NCI-H2196 (cell line): ENCODE measurements around the gene TEX48.

Experiments
- DNase-seq: peaks from one replicate; lab custom pipeline; 2025; ENCODE audit not compliant: unreplicated experiment; lab: John Stamatoyannopoulos, UW

TEX48 gene

DNA sequence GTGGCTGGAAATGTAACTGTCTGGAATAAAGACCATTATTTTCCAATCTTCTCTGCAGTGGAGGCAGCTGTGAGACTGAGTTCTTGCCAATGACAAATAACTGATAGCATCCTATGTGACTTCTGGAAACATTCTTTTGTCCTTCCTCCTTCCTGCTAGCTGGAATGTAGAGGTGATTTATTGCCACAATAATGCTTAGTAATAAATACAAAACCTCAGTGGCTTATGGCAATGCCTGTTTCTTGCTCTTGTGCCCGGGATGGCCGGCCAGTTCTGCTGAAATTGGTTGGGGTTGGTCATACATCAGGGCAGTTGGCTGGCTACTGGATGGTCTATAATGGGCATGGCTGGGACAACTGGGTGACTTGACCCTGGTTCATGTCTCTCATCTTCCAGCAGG lies 12.2 kb upstream of the TEX48 start:
- DNase-seq = no peak

DNA sequence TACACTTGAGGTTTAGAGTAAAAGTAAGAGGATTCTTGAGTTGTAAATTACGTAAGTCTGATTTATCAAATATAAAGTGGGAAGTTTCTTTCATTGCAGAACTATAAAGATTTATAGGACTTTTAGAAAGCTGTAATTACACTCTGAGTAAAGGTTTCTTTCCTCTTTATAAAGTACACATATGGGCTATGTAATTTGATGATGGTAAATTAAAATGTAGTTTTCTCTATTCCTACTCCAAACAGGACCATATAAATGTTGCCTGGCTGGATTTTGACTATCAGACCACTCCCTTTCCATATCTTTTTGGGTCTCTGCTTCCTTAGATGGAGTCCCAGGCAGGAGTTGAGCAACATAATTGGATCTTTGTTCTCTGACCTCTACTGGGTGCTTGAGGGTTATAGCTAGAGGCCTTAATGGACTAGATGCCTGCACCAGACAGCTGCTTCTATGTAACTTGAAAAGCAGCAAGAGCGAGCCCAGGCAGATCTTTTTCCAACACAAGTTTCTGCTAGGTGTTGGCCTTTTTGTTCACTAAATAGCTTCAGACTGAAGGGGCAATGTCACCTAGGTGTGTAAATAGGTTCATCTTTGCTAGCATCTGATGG lies 11.4 kb upstream of the TEX48 start:
- no peak for DNase-seq

DNA sequence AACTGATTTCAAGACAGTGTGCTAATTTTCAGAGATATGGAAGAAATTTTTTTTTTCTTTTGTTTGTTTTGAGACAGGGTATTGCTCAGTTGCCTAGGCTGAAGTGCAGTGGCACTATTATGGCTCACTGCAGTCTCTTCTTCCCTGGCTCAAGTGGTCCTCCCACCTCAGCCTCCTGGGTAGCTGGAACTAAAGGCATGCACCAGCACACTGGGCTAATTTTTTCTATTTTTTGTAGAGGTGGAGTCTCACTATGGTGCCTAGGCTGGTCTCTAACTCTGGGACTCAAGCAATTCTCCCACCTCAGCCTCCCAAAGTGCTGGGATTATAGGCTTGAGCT lies 9.9 kb upstream of the TEX48 start:
- DNase-seq = no peak

DNA sequence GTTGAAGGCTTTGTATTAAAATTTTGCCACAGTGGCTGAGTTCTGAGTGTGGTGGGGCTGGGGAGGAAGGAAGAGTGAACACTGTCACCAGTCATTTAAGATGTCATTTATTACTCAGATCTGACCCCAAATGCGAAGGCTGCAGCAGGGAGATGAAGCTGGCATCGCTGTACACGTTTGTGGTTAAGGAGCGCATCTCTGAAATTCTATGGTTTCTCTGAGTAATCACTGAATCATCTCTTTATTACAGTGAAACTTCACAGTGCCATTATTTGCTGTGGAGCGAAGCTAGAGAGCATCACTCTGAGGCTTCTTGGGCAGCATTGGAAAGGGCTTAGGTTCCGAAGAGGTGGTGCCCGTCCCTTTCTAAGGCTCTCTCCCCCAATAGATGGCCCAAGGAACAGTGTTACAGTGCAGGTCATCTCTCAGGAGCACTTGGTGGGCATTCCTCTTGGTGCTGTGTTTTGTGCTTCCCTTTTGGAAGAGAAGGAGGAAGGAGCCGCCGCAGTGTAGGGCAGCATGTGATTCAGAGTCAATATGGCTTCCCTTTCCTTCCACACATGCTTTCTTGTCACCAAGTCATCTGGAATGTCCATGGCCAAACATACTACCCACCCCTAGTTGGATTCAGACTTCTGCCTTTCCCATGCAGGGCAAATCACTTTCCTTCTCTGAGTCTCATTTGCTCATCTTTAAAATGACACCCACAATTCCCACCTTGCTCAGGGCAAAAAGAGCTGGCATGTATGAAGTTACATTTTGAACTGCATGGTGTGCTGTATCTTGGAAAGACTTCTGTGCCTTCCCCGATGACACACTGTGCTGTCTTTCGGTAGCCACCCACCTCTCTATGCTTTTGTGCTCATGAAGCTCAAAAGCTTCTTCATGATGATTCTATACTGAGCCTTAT lies 9.3 kb upstream of the TEX48 start:
- no peak for DNase-seq

DNA sequence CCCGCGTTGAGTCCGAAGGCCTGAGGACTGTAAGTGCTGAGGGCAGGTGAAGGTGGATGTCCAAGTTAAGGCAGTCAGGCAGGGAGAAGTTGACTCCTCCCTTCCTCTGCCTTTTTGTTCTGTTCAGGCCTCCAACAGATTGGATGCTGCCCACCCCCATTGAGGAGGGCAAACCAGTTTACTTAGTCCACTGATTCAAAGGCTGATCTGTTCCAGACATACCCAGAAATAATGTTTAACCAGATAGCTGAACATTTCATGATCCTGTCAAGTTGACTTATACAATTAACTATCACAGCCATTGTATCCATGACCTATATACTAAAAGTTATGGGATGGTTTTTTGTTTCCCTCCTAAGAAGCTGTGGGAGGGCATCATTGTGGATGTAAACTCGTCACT lies 8.3 kb upstream of the TEX48 start:
- no peak for DNase-seq

DNA sequence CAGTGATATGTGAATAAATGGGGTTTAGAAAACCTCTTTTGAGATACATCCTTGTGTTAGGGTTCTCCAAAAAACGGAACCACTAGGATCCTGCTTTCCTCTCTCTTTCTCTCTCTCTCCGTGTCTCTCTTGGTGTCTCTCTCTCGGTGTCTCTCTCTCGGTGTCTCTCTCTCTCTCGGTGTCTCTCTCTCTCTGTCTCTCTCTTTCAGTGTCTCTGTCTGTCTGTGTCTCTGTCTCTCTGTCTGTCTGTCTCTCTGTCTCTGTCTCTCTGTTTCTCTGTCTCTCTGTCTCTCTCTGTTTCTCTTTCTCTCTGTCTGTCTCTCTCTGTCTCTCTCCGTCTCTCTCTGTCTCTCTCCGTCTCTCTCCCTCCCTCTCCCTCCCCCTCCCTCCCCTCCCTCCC lies 7.8 kb upstream of the TEX48 start:
- no peak for DNase-seq

DNA sequence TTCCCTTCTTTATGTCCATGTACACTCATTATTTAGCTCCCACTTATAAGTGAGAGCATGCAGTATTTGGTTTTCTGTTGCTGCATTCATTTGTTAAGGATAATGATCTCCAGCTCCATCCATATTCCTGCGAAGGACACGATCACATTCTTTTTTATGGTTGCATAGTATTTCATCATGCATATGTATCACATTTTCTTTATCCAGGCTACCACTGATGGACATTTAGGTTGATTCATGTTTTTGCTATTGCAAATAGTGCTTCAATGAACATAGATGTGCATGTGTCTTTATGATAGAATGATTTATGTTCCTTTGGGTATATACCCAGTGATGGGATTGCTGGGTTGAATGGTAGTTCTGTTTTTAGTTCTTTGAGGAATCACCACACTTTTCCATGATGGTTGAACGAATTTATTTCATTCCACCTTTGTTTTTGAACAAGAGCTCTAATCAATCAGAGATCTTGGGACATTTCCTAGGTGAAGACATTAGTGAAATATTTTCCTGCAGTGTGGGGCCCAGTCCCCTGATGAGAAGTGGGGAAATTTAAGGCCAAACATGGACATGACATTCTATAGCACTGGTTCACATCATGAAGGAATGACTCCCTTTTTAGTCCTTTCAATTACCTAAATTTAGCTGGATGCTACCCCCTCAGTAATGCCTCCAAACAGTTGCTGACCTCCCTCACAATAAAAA lies 7.1 kb upstream of the TEX48 start:
- DNase-seq = no peak

DNA sequence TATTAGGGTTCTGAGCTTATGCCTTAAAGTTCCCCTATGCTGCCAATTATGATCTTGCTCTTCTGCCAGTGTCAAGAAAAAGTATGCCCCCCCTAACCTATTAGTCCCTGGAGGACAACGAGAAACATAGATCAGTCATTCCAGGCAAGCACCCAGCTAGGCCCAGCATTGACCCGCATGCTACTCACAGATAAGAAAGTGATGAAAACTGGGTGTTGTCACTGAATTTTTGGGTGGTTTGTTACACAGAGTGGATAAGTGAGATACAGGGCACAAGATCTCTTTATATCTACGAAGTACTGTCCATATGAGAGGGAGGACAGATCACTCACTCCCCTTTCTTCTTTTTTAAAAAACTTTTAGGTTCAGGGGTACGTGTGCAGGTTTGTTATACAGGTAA lies 6.4 kb upstream of the TEX48 start:
- DNase-seq = no peak

DNA sequence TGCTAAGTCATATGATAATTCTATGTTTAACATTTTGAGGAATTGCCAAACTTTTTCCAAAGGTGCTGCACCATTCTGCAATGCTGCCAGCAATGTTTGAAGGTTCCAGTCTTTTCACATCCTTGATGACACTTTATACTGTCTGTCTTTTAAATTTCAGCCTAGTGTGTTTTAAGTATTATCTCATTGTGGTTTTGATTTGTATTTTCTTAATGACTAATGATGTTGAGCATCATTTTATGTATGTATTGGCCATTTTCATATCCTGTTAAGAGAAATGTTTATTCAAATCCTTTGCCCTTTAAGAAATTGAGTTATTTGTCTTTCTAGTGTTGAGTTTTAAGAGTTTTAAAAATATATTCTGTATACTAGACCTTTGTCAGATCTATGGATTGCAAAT lies 5.0 kb upstream of the TEX48 start:
- no peak for DNase-seq

DNA sequence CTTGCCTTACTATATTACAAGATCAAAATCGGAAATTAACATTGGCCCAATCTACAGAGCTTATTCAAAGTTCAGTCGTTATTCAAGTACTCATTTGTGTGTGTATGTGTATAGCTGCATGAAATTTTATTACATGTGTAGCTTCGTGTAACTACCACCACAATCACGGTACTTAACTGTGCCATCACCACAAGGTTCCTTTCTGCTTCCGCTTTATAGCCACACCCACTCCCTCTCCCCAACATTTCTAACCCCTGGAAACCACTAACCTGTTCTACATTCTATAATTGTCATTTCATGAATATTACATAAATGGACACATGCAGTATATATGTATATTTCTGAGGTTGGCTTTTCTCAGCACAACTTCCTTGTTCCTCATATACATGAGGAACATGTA lies 4.0 kb upstream of the TEX48 start:
- DNase-seq = no peak

DNA sequence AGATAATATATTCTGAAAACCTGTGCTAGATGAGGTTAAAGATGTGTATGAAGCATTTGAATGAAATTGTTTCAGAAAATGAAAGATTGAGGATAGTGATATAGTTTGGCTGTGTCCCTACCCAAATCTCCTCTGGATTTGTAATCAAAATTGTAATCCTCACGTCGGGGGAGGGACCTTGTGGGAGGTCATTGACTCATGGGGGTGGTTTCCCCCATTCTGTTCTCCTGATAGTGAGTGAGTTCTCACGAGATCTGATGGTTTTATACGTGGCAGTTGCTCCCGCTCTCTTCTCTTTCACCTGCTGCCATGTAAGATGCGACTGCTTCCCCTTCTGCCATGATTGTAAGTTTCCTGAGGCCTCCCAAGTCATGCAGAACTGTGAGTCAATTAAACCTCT lies 2.0 kb upstream of the TEX48 start:
- no peak for DNase-seq

DNA sequence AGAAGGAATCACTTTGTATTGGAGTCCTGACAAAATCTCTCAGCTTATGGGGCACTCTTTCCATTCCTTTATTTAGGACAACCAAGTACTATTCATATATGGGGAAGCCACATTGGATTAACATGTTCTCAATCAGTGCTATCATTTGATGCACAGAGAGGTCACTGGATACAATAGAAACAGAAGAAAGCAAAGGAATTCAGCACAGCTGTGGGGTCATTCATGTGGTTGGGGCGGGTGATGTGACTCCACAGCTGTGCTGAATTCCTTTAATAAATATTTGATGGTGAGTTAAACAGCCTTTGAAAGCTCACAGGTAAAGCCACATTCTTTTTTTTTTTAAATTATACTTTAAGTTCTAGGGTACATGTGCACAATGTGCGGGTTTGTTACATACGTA lies 854 bp upstream of the TEX48 start:
- DNase-seq = no peak

DNA sequence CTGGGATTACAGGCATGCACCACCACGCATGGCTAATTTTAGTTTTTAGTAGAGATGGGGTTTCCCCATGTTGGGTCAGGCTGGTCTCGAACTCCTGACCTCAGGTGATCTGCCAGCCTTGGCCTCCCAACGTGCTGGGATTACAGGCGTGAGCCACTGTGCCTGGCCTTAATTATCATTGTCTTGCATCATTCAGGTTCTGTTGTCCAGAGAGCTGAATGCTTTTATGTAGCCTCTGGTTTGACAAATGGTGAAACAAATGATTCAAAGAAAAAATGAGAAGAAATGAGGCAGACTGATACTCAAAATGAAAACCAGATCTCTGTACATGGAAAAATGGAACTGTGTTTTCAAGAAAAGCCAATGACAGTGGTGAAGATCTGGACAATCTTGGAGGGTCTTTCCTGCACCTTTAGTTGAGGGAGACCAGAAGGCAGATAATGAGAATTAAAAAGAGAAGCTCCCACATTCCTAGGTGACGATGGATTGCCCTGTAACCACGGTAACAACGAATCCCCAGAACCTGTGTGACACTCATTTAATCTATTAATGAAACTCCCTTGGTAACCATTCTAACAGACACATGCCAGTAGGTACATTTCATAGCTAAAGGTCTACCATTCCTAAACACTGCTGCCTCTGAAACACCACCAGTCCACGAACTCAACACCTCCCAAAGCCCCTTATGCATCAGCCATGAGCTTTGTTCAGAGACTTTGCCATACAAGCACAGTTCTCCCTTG lies 1.6 kb downstream of the TEX48 start:
- no peak for DNase-seq

DNA sequence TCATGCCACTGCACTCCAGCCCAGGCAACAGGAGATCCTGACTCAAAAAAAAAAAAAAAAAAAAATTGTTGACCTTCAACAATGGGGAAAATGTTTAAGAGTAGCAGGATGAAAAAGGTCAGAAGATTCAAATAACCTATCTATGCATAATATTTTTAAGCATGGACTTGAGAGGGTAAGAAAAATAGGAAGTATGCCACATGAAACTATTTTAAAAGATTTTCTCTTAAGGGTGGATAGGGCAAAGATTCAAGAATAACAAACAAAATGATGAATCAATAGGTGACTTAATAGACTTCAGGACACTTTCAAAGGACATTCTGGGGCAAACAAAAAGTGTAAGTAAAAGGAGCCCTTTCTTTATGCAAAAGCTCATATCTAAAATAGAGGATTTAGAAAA lies 3.2 kb downstream of the TEX48 start:
- no peak for DNase-seq

DNA sequence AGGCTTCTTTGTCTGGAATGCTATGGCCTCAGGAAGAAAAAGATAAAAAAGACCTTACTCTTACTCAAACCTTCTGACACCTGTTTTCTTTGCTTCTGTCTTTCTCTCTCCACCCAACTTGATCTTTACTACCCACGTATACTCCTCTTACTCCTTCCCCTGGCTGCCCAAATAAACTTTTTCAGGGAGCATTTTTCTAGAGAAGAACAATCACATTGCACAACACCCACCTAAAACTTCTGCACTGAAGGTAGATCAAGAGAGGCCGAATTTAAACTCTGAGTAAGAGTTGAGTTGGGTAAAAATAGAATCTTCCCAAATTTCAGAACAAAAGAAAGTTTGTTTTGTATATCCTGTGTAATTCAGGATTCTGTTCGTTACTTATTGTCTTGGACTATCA lies 3.9 kb downstream of the TEX48 start:
- DNase-seq = no peak

DNA sequence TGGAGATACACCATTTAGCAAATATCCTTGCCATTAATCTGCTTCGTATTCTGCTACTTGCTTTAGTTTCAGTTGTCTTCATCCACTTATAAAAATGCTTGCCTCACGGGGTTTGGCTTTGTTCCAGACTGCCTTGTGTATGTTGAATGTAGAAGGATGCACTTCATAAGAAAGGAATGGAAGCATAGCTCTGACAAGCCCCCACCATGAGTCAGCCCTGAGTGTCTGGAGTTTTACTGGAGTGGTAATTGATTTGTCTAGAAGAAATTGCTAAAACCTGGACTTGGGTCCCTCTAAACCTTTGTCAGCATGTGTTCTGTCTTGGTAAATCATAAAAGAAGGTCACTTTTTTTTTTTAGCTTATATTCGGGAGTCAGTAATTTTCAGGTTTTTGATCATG lies 4.6 kb downstream of the TEX48 start:
- peak; percentile 79 for DNase-seq

DNA sequence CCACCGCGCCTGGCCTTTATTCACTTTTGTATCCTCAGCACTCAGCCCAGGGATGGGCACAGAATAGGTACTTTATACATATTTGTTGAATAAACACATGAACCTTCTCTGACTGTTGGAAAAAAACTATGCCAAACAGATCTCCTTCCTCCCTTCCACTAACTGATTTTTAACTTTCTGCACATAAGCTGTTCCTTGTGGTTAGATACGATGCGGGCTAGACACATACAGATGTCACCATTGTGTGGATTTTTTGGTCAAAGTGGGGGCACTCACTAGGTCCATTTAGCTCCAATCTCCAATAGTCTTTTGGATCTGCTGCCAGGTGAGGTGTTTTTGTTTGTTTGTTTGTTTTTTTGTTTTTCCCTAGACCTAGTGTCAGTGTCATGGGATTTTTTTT lies 5.1 kb downstream of the TEX48 start:
- DNase-seq = no peak

DNA sequence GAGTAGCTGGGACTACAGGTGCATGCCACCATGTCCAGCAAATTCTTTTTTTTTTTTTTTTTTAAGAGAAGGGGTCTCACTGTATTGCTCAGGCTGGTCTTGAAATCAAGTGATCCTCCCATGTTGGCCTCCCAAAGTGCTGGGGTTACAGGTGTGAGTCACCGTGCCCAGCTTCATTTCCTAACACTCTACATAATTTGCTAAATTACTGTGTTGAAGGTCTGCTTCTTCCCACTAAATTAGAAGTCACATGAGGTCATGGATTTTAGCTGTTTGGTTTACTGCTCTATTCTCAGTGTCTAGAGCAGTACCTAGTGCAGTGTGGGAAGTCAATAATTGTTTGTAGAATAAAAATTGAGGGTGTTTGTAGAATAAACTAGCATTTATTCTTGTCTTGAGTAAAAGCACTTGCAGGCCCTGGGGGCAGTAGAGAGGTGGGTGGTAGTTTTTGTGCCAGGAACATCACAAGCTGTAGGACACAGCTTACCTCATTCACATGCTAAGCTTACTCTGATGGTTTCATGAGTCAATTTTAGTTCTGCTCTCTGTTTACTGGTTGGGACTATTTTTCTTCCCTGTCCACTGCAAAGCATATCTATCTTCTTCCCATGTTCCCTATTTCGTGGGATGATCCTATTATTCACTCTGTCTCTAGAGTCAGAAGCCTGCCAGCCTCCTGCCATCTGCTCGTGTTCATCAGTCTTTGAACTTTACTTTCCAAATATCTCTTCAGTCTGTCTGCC lies 7.0 kb downstream of the TEX48 start:
- no peak for DNase-seq

DNA sequence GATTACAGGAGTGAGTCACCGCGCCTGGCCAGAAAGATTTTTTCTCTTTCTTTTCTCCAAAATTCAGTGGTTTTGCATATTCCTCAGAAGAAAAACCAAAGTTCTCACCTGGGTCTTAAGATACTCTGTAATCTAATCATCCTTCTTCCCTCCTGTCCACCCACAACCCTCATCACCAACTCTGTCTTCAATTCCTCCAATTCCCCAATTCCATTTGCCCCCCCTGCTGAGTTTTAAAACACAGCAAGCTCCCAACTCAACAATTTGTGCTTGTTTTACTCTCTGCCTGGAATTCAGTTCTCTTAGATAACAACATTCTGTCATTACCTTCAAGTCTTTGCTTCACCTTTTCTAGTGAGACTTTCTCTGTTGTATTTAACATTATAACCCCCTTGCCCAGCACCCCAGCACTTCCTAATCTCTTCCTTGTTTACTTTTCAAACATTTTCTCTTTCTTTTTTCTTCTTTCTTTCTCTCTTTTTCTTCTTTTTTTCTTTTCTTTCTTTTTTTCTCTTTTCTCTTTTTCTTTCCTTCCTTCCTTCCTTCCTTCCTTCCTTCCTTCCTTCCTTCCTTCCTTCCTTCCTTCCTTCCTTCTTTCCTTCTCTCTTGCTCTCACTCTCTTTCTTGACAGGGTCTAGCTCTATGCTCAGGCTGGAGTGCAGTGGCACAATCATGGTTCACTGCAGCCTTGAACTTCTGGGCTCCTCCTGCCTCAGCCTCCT lies 7.8 kb downstream of the TEX48 start:
- no peak for DNase-seq

DNA sequence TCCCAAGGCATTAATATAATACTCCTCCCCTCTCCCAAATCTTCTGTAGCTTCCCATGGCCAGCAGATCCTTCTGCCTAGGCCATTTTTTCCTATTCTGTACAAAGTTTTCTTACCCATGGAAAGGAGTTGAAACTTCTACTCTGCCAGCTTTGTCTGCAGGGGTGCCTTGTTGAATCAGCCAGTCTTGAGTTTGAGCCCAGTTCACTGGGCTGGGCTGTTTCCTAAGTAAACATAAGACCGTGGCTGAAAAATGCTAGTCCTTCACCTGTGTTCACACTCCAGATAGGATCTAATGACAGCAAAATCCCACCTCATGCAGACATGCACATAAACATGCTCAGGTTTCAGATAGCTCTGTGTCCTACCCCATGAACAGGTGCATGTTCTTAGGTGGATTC lies 10.4 kb downstream of the TEX48 start:
- DNase-seq = no peak
